CD4-positive, alpha-beta T cell treated with Interleukin-4 for 4 hours (primary cell): Measurements from ENCODE around the gene FBN1.

ENCODE experiments used
- DNase-seq: peaks from one replicate; pipeline ENCODE4 v3.0.0-alpha.2; 2020

FBN1 gene

DNA sequence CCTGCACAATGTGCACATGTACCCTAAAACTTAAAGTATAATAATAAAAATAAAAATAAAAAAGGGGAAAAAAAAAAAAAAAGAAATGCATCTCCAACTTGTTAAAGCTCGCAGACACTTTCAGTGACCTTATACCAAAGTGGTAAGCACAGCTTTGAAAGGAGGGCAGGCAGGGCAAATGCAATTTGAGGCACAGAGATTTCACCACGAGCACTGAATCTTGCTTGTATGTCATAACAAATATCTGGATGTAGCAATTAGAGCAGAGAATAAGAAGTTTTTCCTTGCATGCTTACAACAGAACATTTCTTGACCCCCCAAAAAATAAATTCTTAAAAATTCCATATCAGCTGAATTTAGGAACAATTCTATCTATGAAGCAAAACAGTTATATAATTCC lies 66.5 kb downstream of the FBN1 start:
- no peak for DNase-seq

DNA sequence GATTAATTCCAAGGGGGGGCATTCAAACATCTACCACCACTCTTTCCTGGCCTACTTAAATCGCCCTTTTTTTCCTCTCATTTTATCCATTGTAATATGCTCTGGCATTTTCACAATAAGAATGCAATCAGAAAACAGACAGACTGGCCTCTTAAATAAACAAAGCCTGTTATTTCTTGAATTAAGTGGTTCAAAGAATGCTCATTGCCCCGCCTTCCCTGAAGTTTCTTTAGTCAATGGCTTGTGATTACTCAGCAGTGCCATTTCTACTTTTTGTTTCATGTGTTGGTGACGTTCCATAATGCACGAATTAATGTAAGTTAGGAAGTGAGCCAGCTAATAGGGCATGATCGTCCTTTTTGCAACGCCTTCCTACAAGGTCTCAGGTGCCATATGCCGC lies 68.0 kb downstream of the FBN1 start:
- no peak for DNase-seq

DNA sequence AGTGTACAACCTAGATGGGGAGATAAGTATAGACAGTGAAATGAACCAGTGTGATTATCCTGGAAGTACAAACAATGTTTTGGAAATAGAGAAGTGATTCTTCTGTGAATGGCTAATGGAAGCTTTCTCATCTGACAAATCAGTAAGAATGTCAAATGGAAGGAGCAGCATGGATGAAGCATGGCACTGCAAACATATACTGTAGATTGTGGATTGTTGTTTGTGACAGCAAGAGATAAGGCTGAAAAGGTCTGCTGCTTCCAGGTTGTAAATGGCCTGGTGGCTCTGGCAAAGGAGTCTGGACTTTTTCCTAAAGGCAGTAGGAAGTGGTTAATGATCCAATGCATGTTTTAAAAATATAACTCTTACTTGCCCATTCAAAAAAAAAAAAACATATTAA lies 71.3 kb downstream of the FBN1 start:
- no peak for DNase-seq

DNA sequence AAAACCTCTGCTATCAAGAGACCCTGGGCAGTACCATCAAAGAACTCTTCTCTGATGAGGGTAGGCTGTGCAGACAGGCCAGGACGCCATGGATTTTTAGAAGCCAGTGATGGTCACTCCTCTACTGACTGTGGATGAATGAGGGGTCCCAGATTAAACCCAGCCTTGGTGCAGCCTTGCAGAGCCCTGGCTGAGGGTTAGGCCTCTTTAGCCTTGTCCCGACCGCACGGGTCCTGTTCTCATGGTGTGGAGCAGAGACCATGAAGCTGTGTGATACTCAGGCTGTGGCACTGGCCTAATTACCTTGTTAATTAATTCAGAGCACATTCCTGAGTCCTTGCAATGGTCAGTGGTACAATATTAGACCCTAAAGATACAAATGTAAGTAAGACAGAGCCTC lies 71.7 kb downstream of the FBN1 start:
- DNase-seq: no peak

- DNase-seq: no peak
These were observed 72.7 kb downstream of the FBN1 start for GRCh38 chr15:48572823-48573222.

- no peak for DNase-seq
These were observed 74.0 kb downstream of the FBN1 start for GRCh38 chr15:48571510-48571909.

- DNase-seq: no peak
These were observed 74.7 kb downstream of the FBN1 start for GRCh38 chr15:48570822-48571221.

- no peak for DNase-seq
These were observed 75.8 kb downstream of the FBN1 start for GRCh38 chr15:48569591-48570302.

- no peak for DNase-seq
These were observed 78.8 kb downstream of the FBN1 start for GRCh38 chr15:48566668-48567067.

DNA sequence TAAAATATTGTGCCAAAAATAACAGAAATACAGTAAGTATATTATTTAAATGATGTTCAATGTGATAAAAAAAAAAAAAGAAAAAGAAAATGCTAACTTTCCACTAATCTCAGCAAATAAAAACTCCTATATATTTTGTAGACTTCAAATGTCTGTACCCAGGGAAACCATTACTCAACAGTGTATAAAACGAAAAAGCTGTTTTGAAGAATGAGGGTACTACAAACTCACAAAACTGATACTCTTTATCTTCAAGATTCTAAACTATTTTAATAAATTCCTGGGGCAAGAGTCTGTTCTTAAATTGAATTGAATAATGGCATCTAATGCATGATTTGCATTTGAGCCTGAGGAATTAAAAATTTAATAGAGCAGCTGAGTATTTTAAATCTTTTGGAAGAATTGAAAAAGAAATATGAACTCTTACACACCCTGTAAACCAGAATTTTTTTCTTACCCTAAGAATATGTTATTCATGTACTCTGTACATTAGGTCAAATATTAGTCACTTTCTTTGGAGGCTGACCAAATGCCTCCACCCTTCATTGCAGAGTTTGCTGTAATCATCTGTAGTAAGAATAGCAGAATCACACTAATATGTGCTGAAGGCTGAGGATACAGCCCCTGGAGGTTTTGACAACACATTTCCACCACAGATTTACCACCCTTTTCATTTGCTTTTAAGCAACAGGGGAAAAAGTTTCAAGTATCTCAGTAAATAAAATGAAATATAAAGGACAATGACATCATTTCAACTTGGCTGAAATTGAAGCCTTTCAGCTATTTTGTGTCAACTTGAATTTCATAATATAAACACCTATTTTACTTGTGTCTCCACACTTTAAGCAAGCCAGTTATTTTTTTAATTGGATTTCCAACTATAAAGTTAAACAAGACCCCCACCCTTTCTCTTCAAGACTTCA lies 79.7 kb downstream of the FBN1 start:
- DNase-seq: no peak

GRCh38 chr15:48564690-48565089 lies 80.8 kb downstream of the FBN1 start:
- DNase-seq: no peak

DNA sequence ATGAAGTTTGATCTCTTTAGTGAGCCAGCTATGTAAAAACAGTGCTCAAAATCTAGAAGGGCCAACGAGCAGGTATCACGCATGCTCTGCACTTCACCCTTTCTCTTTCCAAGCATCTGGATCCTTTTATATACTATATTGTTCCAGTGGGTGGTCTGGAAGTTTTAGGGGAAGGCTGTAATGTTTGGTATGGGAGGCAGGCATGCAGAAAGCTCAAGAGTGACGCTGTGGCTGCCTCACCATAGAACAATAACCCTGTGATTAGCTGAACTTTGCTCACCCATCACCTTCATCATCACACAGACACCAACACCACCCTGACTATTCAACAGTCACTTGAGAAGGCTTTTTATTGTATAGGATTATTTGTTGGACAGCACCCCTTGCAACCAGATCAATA lies 81.6 kb downstream of the FBN1 start:
- DNase-seq: no peak

DNA sequence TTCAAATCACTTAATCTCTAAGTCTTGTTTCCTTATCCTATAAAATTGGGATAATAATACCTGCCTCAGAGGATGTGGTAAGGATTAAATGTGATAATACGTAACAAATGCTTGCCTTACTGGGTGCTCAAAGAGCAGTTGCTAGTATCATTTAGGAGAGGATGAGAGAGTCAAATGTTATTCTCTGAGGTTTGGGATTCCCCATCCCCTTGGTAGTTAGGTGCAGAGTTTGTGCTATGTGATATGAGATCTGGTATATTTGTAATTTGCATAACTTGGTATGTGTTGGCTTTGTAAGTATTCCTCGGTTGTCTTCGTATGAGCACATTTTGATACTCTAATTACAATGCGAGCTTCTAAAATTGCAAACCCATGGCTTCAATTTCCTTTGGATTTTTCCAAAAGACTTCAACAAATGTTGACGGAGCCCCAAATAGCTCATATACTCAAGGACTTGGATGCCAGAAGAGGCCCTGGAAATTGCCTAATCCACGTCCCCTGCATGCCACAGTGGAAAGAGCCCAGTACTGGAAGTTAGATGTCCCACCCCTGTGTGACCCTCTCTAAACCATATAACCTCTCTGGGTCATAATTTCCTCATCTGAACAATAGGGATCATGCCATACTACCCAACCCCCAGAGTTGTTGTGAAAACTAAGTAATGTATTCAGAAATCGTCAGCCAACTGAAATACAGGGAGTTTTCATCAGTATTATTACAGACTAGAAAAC lies 85.0 kb downstream of the FBN1 start:
- DNase-seq: no peak

DNA sequence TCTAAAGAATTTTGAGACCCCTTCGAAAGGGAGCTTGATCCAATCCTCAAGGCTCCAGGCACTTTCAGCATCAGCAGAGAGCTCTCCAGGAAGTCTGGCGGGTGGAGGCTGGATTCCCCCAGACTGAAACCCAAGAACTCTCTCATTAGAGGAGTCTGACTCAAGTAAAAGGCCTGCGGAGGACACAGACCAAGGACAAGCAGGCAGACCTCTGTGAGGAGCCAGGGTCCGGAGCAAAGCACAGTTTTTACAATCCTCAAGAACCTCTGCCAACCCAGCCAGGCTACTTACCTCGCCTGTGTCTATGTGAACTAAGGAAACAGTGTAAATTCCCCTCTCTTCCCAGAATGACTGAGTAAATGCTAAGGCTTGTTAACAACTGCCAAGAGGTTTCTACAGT lies 86.2 kb downstream of the FBN1 start:
- no peak for DNase-seq

GRCh38 chr15:48558226-48558625 lies 87.3 kb downstream of the FBN1 start:
- no peak for DNase-seq

GRCh38 chr15:48557335-48557734 lies 88.2 kb downstream of the FBN1 start:
- no peak for DNase-seq

DNA sequence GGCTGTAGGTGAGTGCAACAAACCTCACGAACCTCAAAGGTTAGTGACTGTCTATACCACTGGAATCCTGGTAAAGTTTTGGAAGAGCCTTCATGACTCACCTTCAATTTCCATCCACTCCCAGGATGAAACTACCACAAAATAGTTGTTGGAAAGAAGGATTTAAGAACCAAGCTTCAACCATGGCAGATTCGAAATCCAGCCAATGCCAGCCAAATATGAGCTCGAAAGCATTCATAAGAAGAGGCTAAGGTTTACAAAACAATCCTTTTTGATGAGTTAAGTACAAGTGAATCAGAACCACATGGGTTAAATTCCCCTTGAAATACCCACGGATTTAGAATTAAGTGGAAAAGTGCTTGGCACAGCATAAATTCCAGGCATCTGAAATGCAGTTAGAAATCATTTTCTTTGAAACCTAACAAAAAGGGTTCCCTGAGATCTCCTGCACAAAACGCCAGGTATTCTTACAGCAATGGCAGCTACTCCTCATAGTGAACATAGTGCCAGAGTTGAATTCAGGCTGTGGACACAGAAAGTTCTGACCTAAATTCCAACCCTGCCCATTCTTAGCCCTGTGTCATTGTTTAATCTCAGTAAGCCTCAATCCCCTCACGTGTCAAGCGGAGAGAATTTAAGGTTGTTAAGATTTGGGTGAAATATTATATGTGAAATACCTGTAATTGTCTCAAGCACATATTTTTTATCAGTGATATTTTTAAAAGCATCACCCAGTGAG lies 89.2 kb downstream of the FBN1 start:
- DNase-seq: no peak

DNA sequence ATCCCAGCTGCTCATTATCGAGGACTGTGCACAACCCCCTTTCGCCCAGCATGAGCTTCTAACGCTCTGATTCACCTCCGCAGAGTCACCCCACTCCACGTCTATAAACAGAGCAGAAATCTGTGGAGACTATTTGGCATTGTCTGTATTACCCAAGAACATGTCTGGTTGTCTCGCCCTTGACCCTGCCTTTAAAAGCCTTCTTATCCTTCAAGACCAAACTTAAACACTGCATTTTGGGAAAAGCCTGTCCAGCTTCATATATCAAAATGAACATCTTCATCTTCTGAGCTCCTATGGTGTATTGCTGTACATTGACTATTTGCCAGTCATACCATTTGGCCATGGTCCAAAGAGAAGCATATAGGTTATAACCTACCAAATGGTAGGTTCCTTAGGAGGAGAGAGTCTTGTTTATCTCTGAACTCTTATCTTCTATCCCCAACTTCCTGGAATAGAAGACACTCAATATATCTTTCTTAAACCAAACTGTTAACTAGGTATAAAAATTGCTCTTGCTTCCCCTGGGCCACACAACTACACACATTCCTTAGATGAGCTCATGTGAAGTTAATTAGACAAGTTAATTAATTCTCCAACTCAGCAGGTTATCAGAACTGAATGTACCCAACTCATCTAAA lies 90.1 kb downstream of the FBN1 start:
- no peak for DNase-seq

- no peak for DNase-seq
These were observed 91.4 kb downstream of the FBN1 start for GRCh38 chr15:48554112-48554511.

DNA sequence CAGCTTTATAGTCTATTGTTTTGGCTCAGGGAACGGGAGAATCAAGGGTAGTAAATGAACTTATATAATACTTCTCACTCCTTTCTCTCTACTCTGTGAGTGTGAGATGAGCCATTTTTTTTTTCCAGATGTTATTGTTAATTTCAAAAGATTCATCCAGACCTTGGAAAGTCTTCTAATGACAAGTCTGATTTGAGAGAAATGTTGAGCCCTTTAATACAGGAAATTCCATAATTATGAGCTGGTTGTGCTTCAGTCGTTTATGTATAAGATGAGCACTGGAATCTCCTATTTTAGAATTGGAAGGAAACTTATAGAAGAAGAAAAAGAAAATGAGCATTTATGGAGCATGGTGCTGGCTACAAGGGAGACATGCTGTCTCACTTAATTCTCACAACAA lies 92.0 kb downstream of the FBN1 start:
- DNase-seq: no peak

DNA sequence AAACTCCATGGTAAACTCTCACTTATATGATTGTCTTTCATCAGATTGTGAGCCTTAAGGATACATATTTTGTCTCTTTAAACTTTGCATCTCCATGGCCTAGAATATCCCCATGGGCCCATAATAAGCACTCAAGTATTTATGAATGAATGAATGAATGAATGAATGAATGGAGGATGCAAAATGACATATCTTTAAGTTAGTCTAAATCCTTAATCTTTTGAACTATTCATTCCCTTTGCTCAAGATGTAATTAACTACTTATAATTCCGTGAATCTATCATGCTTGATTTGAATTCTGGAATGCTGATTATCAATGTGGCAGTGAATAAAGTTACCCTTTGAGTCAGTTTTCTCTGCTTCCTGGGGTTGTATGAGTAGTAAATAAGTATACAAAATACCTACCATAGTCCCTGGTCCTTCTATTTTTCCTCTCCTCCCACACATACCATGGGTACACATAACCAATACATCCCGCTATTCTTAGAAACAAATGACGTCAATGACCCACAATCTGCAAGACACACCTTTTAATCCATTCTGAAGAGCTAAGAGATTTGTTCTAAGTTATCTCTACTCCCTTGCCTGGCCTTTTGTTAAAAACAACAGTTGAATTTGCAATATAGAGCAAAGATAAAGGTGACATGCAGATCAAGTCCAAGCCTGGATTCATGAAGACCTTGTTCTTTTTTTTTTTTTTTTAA lies 94.5 kb downstream of the FBN1 start:
- no peak for DNase-seq

DNA sequence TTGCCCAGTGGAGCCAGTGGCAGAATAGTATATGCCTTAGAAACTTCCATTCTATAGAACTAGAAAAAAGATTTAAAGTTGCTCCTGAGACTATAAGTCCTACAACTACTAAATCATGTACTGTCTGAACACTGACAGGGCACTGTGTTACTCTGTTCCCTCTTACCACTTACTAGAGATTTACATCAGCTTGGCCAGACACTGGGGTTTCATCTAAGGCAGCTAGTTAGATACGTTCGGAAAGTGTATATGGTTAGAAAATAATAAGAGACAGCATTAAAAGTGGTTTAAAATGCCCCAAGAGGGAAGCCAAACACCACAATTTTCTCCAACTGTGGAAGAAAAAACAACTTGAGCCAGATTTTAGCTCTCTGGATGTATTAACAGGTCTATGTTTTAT lies 97.1 kb downstream of the FBN1 start:
- no peak for DNase-seq
